H1 (cell line): ENCODE results near the gene AHNAK2. TPM values are rescaled to one million over a fixed set of nuclear protein-coding genes. Genes with fewer than 3 reads are reported as not detected.

ENCODE experiments used
- CHD1 ChIP-seq: IDR thresholded peaks from 2 replicates; pipeline ENCODE4 v1.6.1; 2012; ENCODE audit warnings: low read depth, low read length, improper control_type of control experiment
- HDAC6 ChIP-seq: IDR thresholded peaks from one replicate; pipeline ENCODE4 v1.7.1; 2012; ENCODE audit warnings: low read depth, mild to moderate bottlenecking, inconsistent platforms, low read length, moderate library complexity
- JUN ChIP-seq: IDR thresholded peaks from 2 replicates; pipeline ENCODE4 v1.6.1; 2011; ENCODE audit warnings: low read depth, mild to moderate bottlenecking, improper control_type of control experiment, low read length
- MAFK ChIP-seq: IDR thresholded peaks from 2 replicates; pipeline ENCODE4 v1.6.1; 2012; ENCODE audit warnings: low read depth, mild to moderate bottlenecking, improper control_type of control experiment, low read length
- PHF8 ChIP-seq: fragments of 200-600 bp; sonication (generic); conservative IDR thresholded peaks from 2 replicates; pipeline ENCODE4 v1.7.1; 2012; ENCODE audit warnings: low read depth, mild to moderate bottlenecking, inconsistent platforms, low read length, moderate library complexity
- RBBP5 ChIP-seq: IDR thresholded peaks from 2 replicates; pipeline ENCODE4 v1.7.1; 2012; ENCODE audit warnings: low read depth, mild to moderate bottlenecking, inconsistent platforms, low read length, moderate library complexity, borderline replicate concordance
- SP2 ChIP-seq: IDR thresholded peaks from 2 replicates; pipeline ENCODE4 v1.6.1; 2012; ENCODE audit warnings: mild to moderate bottlenecking, low read length, inconsistent platforms
- SP4 ChIP-seq: IDR thresholded peaks from 2 replicates; pipeline ENCODE4 v1.6.1; 2012; ENCODE audit warnings: low read length, inconsistent platforms
- TEAD4 ChIP-seq: IDR thresholded peaks from 2 replicates; pipeline ENCODE4 v1.6.1; 2012; ENCODE audit warnings: low read depth, low read length, inconsistent platforms, mixed read lengths
- polyA plus RNA-seq, 7 experiments: library from polyadenylated mRNA; depleted of rRNA in 3 of 7; stranded (reverse) in 5 of 7; unstranded in 2 of 7; fragments of >200 nt in 5 of 7; fragments of 200-250 nt in 2 of 7; gene quantifications; 1 replicate in 5 of 7; 2 replicates in 1 of 7; 4 replicates in 1 of 7; pipeline versions ENCODE4 v1.2.1 to v1.2.3, GENCODE V29; 2011 to 2013; ENCODE audit warnings: missing spikeins in 2 of 7, mixed read lengths in 2 of 7
- total RNA-seq: library from RNA; stranded (reverse); fragmentation: NEBNext Ultra II Directional; extraction: Animal tissue kit (Norgen Biotek cat#: 25700); gene quantifications from 2 replicates; pipeline ENCODE4 v1.2.1, GENCODE V29; 2021
- TF ChIP-seq, protein P1 (sequence below): fragments of 300-600 bp; sonication (generic); IDR thresholded peaks from 2 replicates; pipeline ENCODE4 v1.7.1; 2012; ENCODE audit warnings: low read length, moderate library complexity, mild to moderate bottlenecking, inconsistent platforms; ENCODE audit not compliant: insufficient replicate concordance
- TF ChIP-seq, protein P2 (sequence below): IDR thresholded peaks from 2 replicates; pipeline ENCODE4 v1.6.1; 2012; ENCODE audit warnings: inconsistent platforms

AHNAK2 gene
- total and polyA plus RNA-seq, 2 of the 8 experiments (the other 6 are each of a cell fraction or from before 2014, with no cell fraction given): 0.95 to 2.0 TPM

DNA sequence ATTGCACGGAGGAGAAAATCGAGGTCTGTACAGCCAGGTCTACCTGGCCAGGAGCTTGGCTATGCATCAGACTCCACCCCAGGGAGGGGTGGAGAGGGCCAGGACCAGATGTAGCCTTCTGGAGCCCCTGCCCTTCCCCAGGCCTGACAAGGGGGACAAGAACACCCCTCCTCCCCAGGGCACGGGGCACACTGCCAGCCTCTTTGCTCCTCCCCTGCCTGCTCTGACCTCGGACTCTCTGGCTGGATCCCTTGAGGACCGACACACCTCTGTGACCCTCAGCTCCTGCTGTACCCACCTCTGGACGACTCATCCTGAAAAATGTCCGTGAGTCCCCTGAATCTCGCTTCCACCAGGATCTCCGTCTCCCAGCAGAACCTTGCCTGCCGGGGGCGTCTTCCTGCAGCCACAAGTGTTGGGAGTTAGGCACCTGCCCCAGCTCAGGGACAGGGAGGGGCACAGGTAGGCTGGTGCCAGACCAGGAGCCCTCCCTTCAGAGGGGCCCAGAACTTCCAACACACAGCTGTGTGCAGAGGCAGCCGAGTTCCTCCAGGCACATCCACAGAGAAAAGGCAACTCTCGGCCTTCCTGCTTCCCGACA lies 21.8 kb downstream of the AHNAK2 start (continued):
- TF ChIP-seq, protein P1, sequence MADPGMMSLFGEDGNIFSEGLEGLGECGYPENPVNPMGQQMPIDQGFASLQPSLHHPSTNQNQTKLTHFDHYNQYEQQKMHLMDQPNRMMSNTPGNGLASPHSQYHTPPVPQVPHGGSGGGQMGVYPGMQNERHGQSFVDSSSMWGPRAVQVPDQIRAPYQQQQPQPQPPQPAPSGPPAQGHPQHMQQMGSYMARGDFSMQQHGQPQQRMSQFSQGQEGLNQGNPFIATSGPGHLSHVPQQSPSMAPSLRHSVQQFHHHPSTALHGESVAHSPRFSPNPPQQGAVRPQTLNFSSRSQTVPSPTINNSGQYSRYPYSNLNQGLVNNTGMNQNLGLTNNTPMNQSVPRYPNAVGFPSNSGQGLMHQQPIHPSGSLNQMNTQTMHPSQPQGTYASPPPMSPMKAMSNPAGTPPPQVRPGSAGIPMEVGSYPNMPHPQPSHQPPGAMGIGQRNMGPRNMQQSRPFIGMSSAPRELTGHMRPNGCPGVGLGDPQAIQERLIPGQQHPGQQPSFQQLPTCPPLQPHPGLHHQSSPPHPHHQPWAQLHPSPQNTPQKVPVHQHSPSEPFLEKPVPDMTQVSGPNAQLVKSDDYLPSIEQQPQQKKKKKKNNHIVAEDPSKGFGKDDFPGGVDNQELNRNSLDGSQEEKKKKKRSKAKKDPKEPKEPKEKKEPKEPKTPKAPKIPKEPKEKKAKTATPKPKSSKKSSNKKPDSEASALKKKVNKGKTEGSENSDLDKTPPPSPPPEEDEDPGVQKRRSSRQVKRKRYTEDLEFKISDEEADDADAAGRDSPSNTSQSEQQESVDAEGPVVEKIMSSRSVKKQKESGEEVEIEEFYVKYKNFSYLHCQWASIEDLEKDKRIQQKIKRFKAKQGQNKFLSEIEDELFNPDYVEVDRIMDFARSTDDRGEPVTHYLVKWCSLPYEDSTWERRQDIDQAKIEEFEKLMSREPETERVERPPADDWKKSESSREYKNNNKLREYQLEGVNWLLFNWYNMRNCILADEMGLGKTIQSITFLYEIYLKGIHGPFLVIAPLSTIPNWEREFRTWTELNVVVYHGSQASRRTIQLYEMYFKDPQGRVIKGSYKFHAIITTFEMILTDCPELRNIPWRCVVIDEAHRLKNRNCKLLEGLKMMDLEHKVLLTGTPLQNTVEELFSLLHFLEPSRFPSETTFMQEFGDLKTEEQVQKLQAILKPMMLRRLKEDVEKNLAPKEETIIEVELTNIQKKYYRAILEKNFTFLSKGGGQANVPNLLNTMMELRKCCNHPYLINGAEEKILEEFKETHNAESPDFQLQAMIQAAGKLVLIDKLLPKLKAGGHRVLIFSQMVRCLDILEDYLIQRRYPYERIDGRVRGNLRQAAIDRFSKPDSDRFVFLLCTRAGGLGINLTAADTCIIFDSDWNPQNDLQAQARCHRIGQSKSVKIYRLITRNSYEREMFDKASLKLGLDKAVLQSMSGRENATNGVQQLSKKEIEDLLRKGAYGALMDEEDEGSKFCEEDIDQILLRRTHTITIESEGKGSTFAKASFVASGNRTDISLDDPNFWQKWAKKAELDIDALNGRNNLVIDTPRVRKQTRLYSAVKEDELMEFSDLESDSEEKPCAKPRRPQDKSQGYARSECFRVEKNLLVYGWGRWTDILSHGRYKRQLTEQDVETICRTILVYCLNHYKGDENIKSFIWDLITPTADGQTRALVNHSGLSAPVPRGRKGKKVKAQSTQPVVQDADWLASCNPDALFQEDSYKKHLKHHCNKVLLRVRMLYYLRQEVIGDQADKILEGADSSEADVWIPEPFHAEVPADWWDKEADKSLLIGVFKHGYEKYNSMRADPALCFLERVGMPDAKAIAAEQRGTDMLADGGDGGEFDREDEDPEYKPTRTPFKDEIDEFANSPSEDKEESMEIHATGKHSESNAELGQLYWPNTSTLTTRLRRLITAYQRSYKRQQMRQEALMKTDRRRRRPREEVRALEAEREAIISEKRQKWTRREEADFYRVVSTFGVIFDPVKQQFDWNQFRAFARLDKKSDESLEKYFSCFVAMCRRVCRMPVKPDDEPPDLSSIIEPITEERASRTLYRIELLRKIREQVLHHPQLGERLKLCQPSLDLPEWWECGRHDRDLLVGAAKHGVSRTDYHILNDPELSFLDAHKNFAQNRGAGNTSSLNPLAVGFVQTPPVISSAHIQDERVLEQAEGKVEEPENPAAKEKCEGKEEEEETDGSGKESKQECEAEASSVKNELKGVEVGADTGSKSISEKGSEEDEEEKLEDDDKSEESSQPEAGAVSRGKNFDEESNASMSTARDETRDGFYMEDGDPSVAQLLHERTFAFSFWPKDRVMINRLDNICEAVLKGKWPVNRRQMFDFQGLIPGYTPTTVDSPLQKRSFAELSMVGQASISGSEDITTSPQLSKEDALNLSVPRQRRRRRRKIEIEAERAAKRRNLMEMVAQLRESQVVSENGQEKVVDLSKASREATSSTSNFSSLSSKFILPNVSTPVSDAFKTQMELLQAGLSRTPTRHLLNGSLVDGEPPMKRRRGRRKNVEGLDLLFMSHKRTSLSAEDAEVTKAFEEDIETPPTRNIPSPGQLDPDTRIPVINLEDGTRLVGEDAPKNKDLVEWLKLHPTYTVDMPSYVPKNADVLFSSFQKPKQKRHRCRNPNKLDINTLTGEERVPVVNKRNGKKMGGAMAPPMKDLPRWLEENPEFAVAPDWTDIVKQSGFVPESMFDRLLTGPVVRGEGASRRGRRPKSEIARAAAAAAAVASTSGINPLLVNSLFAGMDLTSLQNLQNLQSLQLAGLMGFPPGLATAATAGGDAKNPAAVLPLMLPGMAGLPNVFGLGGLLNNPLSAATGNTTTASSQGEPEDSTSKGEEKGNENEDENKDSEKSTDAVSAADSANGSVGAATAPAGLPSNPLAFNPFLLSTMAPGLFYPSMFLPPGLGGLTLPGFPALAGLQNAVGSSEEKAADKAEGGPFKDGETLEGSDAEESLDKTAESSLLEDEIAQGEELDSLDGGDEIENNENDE: no peak
- no peak for TF ChIP-seq TEAD4
- TF ChIP-seq HDAC6: no peak
- no peak for TF ChIP-seq SP2
- TF ChIP-seq RBBP5: no peak
- TF ChIP-seq MAFK: no peak
- no peak for TF ChIP-seq JUN
- TF ChIP-seq, protein P2, sequence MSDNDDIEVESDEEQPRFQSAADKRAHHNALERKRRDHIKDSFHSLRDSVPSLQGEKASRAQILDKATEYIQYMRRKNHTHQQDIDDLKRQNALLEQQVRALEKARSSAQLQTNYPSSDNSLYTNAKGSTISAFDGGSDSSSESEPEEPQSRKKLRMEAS: no peak
- TF ChIP-seq PHF8: no peak
- no peak for TF ChIP-seq CHD1
- TF ChIP-seq SP4: no peak
